MM.1S (cell line): ENCODE data around the gene COL9A2.

Source experiments
- CTCF ChIP-seq: fragments of 300-600 bp; sonication (generic); IDR thresholded peaks from 2 replicates; pipeline ENCODE4 v1.5.1; 2016; ENCODE audit warnings: antibody characterized with exemption, low read length, mixed read lengths
- EZH2 ChIP-seq: fragments of 300-600 bp; sonication (generic); optimal IDR thresholded peaks from 2 replicates; pipeline ENCODE3; 2017; ENCODE audit warnings: low read depth, mild to moderate bottlenecking, antibody characterized with exemption, low read length, mixed read lengths
- EZH2phosphoT487 ChIP-seq: fragments of 300-600 bp; sonication (generic); IDR thresholded peaks from 2 replicates; pipeline ENCODE4 v1.6.1; 2018; ENCODE audit warnings: antibody characterized with exemption, low read length

GRCh38 chr1:40308036-40308727 lies 8.9 kb downstream of the COL9A2 start:
- TF ChIP-seq CTCF, result no peak
- TF ChIP-seq EZH2, result no peak
- TF ChIP-seq EZH2phosphoT487, result no peak
